ENCODE data around the gene SEPTIN12.

Gene SEPTIN12

DNA sequence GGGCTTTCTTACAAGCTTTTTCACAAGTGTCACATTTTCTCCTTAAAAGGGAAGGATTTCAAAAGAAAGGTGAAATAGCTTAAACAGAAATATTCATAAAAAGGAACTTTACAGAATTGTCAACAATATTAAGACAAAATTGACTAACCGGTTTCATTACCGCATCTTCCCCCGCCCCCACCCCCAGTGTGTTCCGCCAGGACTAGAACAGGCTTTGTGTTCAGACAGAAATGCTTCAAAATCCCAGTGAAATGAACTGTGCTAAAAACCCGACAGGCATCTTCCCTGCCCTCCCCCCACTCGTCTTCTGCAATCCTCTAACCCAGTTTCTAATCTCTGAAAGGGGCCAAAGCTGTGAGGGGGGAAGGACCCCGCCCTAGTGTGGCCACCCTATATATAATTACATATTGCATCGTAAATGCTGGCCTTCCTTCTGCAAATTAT lies 15.3 kb upstream of the SEPTIN12 start:
- DNase-seq (ENCODE audit: low spot score) (no peak), FAIRE-seq (no peak)

DNA sequence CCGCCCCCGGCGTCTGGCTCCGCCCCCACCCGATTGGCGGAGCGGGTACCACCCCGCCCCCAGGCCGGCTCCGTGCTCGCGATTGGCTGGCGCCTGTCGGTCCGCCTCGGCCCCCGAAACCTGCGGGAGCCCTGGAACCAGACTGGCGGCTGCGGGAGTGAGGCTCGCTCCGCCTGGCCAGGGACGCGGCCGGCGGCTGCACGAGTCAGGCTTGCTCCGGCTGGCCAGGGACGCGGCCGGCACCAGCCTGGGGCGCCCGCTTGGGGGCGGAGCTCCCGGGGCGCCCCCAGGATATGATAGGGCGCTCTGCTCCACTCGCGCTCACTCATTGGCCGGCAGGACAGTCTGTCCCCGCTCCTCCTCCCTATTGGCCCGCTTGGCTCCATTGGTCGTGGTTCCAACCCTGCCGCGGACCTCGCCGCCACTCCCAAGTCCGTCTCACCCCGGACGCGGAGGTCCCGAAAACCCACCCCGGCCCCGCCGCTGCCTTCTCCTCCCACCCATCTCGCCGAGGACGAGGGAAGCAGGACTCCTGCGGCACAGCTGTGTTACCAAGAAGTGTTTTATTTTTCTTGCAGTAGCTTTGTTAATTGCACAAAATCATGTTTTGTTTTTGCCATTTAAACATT lies 14.6 kb upstream of the SEPTIN12 start:
- DNase-seq (ENCODE audit: low spot score): peak; percentile 77
- FAIRE-seq: peak; percentile 8

DNA sequence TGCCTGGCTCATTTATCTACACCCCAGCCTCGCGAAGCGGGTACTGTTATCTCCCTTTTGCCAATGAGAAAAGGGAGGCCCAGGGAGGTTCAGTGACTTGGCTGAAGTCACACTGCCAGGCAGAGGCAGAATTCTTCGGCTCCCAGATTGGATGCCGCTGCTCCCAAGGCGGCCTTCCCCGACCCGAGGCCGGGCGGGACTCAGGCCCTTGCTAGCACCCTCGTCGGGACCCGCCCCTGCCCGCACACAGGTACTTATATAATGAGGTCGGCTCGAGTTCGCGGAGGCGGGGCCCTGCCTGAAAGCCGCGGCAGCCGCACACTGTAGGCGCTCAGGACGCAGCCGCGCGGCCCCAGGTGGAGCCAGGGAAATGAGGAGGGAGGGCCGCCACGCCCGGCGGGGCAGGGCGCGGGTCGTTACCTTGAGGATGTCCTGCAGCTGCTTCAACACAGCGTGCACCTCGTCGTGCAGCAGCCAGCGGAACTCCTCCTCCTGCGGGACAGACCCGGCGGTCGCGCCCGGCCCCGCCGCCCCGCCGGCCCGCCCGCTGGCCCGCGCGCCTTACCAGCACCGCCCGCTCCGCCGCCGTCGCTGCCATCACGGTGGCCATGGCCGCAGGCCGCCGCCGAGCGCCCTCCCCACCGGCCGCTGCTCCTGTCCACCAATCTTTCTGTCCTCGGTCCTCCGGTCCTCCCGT lies 14.0 kb upstream of the SEPTIN12 start, which contains the start of gene ROGDI:
Gene ROGDI, minus strand, starts transcription at position 672 of the 697 bp plus-strand sequence. Its CDS starts 62 bp downstream, at position 610.
- FAIRE-seq (no peak), DNase-seq (ENCODE audit: low spot score) (peak; percentile 58)

DNA sequence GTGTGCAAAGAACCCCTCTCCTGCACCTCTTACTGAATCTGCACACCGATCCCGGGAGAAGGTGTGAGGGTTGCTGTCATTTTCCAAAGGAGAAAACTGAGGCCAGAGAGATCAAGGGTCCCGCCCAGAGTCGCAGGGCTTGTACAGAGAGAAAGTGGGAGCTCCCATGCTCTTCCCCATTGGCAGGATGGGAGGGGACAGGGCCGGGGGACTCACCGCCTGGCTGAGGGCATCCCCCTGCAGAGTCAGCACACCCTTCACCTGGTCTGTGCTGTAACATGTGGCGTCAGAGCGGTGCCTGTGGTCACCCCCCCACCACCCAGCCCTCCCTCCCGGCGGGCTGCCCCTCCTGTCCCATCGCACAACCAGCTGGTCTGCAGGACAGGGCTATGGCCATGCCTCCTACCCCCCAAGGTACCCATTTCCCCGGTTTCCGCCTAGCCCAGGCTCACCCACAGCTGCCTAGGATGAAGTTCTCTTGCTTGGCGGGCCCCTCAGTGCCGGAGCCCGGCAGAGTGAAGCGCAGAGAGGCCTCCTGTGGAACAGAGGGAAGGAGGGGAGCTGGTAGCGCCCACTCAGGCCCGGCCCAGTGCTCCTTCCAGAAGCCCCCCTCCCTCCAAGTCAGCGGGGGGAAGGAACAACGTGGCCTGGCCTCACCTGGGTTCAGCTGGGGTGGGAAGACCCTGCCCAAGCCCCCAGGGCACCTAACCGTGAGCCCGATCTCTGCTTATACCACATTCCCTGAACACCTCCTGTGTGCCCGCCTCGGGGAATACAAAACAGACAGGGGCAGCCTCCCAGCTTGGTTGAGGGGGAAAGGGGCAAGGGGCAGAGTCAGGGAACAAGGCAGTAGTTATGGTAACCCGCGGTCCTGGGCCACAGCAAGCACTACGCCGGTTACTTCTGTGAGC lies 13.2 kb upstream of the SEPTIN12 start:
- DNase-seq (ENCODE audit: low spot score): no peak
- FAIRE-seq: no peak

DNA sequence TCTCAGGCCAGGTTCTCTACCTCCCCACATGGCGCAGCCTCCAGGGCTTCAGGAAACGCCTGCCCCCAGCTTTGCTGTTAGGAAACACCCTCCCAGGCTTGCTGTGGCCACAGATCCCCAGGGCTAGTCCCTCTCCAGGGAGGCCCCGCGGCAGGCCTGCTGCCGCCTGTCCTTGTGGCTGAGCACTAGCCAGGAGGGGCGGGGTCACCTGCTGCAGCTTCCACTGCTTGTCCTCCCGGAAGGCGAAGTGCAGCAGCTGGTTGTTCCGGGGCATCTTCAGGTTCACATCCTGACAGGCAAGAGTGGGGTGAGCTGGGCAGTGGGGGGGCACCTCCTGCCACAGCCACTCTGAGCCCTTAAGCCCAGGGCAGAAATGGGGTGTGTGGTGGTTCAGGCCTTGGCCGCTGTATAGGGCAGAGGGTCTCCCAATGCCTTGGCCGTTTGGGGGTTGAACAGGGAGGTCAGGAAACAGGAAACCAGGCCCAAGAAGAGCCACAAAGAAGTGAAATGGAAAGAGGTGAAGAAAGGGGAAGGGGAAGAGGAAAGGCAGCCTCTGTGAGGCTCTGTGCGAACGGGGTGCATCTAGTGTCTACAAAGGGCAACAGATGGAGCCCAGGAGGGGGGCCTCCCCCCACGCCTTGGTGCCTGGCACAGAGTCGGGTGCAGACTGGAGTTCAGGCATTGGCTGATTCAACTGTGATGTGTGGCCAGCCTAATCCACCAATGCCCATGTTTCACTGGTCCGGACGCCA lies 12.3 kb upstream of the SEPTIN12 start:
- no peak for FAIRE-seq

DNA sequence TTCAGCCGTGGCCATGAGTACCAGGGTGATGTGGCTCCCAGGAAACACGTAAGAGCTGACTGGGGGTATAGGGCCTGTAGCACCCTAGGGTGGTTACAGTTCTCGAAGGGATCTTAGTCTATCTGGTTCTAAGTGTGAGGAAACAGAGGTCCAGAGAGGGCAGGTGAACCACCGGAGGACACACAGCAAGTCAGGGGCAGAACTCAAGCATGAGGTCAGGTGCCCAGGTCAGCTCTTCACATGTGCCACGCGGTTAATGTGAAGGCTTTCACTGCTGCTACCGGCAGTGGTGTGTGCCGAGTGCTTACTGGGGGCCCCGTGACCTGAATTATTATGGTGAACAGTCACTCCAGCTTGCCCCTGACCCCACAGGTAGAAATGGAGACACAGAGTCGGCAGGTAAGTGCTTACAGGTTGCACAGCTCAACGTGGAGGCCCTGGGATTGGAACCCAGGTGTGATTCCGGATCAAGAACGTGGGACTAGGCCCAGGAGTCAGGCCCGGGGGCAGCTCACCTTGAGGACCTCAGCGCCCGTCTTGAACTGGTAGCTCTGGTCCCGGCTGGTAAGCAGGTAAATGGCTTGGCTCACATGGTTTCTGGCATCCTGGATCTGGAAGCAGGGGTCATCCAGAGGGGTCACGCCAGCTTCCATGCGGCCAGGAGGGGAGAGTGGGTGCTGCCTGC lies 11.2 kb upstream of the SEPTIN12 start:
- DNase-seq (ENCODE audit: low spot score): no peak
- FAIRE-seq: no peak

More for the DNA sequence above, 12.3 kb upstream of the SEPTIN12 start:
- no peak for DNase-seq (ENCODE audit: low spot score)

DNA sequence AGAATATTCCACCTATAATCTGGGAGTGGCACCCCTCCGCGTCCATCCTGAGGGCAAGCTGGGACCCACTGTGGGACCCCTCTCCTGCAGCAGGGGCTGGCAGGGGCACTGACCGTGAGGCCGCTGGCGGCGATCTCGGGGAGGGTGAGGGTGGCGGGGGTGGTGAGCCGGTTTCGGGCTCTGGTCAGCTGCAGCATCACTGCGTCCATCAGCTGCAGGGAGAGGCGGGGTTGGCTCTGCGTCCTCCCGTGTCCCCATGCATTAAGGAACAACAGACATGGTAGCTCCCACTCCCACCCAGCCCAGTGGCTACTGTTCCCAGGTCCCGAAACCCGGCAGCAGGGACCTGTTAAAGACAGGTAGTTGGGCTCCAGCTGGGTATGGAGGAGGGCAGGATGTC lies 10.3 kb upstream of the SEPTIN12 start:
- FAIRE-seq: no peak
- DNase-seq (ENCODE audit: low spot score): no peak

DNA sequence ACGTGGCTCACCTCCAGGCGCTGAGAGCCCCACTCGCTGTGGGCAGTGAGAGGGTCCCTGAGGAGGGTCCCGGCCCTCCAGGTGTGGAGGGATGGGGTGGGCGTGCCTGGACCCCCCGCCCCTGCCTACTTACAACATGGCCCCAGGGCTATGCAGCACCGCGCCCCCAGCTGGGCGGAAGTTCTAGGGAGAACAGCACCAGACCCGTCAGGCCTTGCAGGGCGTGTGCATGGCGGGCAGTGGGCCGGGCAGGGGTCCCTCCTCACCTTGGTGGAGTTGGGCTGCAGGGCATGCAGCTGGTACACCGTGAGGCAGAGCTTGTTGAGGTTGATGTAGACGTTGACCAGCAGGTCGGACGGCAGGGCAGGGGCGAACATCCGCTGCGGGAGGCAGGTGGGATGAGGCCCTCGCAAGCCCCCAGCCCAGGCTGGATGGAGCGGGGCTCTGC lies 9.7 kb upstream of the SEPTIN12 start:
- DNase-seq (ENCODE audit: low spot score): no peak
- no peak for FAIRE-seq

DNA sequence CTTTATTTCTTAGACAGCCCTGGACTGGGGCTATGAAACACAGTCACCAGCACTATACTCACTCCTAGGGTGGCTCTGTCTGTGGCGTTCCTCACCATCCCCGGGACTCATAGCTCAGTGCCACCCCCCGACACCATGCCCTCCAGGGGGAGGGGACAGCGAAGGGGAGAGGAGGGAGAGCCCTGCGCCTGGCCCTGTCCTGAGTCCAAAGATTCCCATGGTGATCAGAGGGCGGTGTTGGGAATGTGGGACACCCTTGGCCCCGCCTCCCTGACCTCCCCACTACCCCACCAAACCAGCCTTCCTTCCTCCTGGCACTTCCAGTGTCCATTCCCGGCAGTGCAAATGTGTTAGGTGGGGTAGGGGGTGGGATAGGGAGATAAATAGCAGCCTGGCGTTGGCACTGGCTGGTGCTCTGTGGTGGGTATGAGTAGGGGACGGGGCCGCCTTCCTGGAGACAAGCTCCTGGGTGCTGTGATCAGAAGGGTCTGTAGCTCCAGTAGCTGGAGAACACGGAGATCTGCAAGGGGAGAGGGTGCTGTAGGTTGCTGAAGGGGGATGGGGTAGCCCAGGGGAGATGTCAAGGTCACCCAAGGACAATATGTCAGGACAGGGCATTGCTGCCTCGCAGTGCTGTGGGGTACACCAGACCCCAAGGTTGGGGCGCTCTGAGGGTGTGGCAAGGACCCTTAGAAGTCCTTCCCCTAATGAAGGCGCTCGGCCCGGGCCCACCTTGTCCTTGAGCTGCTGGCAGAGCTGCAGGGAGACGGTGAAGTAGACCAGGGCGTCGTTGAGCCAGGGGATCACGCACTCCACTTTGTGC lies 9.0 kb upstream of the SEPTIN12 start:
- FAIRE-seq (no peak), DNase-seq (ENCODE audit: low spot score) (no peak)

DNA sequence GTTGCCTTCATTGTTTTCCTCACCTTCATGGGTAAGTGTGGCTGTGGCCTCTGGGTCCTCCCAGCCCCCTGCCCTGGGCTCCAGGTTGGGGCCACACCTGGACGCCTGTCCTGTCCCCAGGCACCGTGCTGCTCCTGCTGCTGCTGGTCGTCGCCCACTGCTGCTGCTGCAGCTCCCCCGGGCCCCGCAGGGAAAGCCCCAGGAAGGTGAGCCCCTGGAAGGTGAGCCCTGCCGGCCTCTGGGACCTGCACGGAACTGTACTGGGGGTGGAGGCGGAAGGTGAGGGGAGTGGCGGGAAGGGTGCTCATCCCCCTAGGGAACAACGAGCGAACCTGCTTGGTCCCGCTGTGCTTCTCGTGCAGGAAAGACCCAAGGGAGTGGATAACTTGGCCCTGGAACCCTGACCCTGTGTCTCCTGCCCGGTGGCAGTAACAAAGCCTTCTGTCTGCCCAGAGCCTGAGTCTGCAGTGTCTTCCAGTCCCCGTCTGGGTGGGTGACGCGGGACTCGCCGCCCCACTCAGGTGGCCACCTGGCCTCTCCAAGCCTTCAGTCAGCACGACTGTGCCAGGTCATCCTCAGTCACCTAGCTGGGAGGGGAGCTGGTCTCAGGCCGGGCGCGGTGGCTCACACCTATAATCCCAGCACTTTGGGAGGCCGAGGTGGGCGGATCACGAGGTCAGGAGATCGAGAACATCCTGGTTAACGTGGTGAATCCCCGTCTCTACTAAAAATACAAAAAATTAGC lies 7.9 kb upstream of the SEPTIN12 start:
- FAIRE-seq: no peak

DNA sequence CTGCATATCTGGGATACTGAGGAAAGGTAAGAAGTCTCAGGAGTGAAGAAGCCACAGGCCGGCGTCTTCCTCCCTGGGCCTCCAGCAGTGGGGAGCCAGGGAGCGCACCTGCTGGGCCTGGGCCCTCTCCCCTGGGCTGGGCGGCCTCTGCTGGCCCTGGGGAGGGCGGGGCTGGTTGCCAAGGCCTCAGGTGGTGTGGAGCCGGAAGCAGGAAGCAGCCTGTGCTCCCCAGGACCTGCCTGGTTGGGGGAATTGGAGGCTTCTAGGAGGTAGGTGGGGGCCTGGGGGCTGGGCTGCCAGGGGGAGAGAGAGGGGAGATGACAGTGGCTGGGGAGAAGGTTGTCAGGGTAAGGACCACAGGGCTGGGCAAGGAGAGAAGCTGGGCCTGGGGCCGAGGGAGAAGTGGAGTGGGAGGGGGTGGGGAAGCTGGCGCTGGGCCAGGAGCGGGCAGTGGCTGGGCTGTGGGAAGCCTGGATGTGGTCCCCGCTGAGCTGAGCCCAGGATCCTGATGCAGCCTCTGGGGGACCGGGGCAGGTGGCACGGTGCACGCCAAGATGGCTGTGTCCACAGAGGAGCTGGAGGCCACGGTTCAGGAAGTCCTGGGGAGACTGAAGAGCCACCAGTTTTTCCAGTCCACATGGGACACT lies 7.2 kb upstream of the SEPTIN12 start, which contains the start of gene SMIM22:
Gene SMIM22, plus strand, starts transcription at position 189 of the 647 bp plus-strand sequence. Its CDS starts 366 bp downstream, at position 555.
- DNase-seq (ENCODE audit: low spot score) (no peak), FAIRE-seq (no peak)

More for the DNA sequence above, 7.9 kb upstream of the SEPTIN12 start:
- no peak for DNase-seq (ENCODE audit: low spot score)

DNA sequence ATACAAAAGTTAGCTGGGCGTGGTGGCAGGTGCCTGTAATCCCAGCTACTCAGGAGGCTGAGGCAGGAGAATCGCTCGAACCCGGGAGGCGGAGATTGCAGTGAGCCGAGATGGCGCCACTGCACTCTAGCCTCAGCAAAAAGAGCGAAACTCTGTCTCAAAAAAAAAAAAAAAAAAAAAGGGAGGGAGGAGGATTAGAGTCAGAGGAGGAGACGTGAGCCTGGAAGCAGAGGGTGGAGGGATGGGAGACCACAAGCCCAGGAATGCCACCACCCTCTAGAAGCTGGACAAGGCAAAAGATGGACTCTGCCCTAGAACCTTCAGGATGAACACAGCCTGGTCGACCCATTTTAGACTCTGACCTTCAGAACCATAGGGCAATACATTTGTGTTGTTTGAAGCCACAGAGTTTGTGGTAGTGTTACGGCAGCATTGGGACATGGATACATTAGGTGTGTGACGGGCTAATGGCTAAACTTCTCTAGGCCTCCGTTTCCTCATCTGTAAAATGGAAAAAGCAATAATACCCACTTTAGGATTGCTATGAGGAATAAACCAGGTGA lies 4.9 kb upstream of the SEPTIN12 start:
- FAIRE-seq (no peak), DNase-seq (ENCODE audit: low spot score) (no peak)

DNA sequence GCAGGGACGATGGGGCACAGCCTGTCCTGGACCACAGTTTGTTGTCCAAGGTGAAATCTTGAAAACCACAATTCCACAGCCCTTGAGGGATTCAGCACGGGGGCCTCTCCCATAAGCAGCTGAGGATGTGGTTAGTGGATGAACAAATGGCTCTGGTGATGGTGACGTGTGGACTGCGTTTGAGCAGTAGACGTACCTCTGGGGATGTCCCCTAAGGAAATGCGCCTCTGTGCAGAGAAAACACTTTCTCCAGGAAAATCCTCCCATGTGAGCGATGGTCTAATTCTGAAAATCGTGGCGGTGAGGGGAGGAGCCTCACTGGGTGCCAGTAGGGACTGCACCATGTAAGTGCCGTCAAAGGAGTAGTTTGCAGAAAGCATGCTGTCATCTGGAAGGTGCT lies 2.7 kb upstream of the SEPTIN12 start:
- FAIRE-seq (no peak), DNase-seq (ENCODE audit: low spot score) (no peak)

DNA sequence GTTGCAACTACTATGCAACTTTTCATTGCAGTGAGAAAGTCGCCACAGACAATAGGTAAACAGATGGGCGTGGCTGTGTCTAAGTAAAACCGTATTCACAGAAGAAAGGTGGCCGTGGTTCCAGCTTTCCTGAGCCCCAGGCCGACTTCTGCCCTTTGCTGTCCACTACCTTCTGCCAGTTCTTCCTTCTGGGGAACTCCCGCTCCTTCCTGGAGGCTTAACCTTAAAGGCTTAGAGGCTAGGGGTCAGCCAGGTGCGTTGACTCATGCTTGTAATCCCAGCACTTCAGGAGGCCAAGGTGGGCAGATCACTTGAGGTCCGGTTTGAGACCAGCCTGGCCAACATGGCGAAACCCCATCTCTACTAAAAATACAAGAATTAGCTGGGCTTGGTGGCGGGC lies 2.1 kb upstream of the SEPTIN12 start:
- FAIRE-seq (no peak), DNase-seq (ENCODE audit: low spot score) (no peak)

DNA sequence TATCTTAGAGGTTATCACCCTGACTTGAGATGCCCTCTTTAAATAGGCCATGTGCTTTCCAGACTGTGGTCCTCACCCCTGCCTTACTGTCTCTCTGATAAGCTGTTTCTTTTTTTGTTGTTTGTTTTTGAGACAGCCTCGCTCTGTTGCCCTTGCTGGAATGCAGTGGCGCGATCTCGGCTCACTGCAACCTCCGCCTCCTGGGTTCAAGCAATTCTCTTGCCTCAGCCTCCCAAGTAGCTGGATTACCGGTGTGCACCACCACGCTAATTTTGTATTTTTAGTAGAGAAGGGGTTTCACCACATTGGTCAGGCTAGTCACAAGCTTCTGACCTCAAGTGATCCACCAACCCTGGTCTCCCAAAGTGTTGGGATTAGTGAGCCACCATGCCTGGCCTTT lies 765 bp upstream of the SEPTIN12 start:
- FAIRE-seq (no peak), DNase-seq (ENCODE audit: low spot score) (no peak)

DNA sequence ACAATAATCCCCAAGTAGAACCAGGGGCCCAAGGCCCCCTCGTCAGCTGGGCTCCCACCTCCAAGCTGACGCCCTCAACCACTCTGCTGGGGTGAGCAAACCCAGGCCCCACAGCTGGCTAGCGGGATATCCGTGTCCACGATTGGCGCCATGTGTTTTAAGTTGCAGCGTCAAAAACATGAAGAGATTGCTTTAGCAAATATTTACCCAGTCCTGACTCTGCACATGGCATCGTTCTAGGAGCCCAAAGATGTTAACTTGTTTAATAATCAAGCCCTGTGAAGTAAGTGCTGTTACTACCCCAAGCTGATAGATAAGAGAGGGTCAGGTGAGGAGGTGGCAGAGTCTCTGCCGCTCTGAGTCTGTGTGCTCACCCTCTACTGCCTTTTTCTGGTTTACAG lies 344 bp upstream of the SEPTIN12 start:
- no peak for FAIRE-seq
- DNase-seq (ENCODE audit: low spot score): no peak

DNA sequence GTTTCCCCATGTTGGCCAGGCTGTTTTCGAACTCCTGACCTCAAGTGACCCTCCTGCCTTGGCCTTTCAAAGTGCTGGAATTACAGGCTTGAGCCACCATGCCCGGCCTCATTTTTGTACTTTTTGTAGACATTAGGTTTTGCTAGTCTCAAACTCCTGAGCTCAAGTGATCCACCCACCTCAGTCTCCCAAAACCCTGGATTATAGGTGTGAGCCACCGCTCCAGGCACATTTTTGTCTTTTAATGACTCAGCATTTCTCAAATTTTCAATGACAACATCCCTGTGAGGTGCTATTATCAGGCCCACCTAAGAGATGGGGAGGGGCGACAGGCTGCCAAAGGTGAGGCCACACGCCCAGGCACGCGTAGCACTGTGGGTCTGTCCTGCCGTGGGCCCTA lies 1.1 kb downstream of the SEPTIN12 start:
- FAIRE-seq: no peak
- DNase-seq (ENCODE audit: low spot score): no peak
